ENCODE measurements around the gene TALDO1.
"Not testable (repeated sequence)": the region's sequence is repeated elsewhere in the genome, so short reads cannot be mapped to it uniquely, and the experiment has no call there.

The TALDO1 gene

GRCh38 chr11:734541-734940, 12.7 kb upstream of the TALDO1 start:
- DNase-seq (ENCODE audit: low read depth in 1 of 2, low spot score in 1 of 2) = not testable (repeated sequence)

DNA sequence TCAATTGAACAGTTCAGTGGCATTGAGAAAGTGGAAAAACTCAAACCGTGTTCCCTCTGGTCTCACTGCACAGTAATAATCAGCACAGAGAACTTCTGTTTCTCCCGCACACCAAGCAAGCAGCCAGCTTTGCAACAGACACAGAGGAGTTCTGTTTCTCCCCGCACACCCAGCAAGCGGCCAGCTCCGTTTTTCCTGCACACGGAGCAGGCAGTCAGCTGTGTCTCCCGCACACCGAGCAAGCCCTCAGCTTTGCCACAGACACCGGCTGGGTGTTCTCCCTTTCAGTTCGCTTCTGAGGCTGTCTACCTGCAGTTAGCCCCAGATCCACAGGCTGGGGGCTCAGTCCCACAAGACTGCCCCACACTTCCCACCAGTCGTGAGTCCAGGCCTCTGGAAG, 9.9 kb upstream of the TALDO1 start:
- no peak for DNase-seq (ENCODE audit: low read depth in 1 of 2, low spot score in 1 of 2)

DNA sequence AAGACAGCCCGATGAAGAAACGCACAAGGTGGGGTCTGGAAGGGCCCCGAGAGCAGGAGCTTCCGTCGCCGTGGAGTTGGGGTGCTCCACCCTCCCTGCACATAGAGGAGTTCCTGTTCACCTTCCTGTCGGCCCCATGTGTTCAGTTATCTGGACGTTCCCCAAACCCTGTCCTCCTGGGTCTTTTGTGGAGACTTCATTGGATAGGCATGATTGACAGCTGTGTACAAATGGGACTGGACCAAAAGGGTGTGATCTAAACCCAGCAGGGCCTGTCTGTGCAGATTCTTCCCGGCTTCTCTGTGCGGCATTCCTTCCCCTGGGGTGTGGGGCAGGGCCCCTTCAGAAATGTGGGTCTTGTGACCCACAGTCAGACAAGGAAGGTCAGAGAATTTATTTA, 9.4 kb upstream of the TALDO1 start:
- DNase-seq (ENCODE audit: low read depth in 1 of 2, low spot score in 1 of 2) = not testable (repeated sequence)

DNA sequence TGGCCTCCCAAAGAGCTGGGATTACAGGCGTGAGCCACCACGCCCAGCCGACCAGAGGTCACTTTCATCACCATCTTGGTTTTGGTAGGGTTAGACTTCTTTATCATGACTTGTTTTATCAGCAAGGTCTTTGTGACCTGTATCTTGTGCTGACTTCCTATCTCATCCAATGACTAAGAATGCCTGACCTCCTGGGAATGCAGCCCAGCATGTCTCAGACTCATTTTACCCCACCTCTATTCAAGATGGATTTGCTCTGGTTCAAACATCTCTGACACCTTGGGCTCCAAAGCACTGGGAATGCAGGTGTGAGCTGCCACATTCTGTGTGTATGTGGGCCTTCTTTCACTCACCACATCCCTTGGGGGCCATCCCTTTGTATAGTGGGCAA, 5.1 kb upstream of the TALDO1 start:
- DNase-seq (ENCODE audit: low read depth in 1 of 2, low spot score in 1 of 2) = no peak

GRCh38 chr11:742571-743201, 4.6 kb upstream of the TALDO1 start:
- DNase-seq (ENCODE audit: low read depth in 1 of 2, low spot score in 1 of 2) = no peak

DNA sequence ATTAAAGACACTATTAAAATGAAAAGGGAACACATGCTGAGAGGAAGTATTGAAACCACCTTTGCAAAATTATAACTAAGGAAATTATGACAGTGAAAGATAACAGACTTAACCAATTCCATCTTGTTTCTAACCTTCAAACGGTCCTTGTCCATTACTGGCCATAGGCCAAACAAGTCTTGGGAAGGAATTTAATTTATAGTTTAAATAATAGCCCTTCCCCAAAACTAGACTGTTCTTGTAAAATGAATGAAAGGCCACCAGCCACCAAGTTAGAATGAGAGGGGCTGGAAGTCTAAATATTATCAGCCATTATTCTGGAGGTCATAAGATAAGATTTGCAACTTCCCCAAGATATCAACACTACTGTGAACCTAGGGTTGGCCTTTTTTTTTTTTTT, 1.8 kb upstream of the TALDO1 start:
- DNase-seq (ENCODE audit: low read depth in 1 of 2, low spot score in 1 of 2) = no peak

DNA sequence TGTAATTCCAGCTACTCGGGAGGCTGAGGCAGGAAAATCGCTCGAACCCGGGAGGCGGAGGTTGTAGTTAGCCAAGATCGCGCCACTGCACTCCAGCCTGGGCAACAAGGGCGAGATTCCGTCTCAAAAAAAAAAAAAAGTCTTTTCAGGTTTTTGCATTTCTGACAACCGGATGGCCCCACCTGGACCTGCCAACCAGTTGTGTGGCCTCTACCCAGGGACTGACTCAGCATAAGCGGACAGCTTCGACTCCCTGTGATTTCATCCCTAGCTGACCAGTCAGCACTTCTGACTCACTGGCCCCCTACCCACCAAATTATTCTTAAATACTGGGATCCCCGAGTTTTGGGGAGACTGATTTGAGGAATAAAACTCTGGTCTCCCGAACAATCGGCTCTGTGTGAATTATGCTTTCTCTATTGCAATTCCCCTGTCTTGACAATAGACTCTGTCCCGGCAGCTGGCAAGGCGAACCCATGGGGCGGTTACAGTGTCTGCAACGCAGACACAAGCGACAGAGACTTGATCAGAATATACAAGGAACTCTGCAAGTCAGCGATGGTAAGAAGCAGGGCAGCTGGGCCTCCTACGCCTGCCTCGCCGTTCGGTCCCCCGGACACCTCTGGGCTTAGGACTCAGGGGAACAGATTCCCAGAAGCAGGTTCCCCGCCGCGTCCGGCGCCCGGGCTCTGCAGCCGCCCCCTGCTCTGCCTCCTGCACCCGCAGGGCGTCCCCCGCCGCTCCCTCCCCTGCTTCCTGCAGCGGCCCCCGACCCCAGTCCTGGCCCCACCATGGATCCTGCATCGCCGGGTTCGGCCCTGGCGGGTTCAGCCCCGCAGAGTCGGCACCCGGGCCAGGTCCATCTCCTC, 741 bp upstream of the TALDO1 start:
- no peak for DNase-seq (ENCODE audit: low read depth in 1 of 2, low spot score in 1 of 2)

DNA sequence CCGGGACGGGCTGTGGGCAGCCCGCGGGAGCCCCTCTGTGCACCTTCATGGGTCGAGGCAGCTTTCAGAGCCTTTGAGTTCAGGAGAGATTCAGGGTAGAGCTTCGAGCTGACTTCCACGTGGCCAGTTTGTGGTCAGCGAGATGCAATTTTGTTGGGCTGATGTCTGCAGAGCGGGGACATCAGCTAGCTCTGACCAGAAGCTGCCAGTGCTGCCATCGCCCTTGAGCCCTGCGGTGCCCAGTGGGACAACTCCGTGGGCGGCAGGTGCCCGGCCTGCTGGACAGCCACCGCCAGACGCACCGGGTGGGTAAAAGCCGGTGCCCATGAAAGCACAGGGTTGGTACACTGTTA, 719 bp downstream of the TALDO1 start:
- DNase-seq (ENCODE audit: low read depth in 1 of 2, low spot score in 1 of 2) = no peak

- DNase-seq (ENCODE audit: low read depth in 1 of 2, low spot score in 1 of 2) = no peak
These were observed 2.5 kb downstream of the TALDO1 start for GRCh38 chr11:749731-750130.

DNA sequence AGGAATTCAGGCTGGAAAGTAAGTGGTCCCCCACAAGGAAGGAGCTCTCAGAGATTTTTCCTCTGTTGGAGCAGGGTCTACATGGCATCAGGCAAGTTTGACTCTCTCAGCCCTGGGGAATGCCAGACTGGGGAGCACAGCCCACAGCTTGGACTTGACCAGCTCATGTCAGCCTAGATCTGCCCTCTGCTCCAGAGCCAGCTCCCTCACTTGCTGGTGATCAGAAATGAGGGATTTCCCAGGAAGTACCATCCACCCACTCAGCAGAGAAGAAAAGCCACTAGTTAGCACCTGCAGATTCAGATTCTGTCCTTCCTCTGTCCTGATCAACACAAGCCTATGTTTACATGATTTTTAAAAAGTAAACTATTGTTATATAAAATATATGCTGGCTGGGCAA, 13.0 kb downstream of the TALDO1 start:
- no peak for DNase-seq (ENCODE audit: low read depth in 1 of 2, low spot score in 1 of 2)

GRCh38 chr11:761526-762108, 14.4 kb downstream of the TALDO1 start:
- no peak for DNase-seq (ENCODE audit: low read depth in 1 of 2, low spot score in 1 of 2)

DNA sequence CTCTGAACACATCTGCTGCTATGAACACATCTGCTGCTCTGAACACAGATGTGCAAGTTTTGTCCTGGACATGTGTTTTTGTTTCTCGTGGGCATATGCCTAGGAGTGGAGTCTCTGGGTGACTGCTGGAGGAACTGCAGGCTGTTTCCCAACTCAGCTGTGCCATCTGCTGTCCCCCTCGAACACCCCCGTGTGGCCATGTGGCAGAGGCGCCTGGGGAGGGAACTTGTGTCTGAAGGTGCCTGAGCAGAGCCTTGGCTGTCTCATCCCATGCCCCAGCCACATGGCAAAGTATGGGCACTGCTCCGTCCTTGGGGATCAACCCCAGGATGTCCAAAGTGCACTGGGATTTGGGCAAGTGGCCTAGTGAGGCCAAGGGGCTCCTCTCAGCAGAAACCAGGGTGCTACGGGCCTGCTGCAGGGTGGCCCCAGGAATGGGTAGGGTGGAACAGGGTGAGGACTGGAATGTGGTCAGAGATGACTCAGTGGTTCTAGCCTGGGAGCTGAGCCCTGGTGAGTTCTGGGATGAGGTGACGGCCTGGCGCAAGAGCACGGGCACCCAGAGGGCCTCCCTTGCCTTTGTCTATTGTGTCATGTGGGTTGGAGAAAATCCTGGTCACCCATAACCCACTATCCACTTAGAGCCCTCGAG, 15.3 kb downstream of the TALDO1 start:
- no peak for DNase-seq (ENCODE audit: low read depth in 1 of 2, low spot score in 1 of 2)

DNA sequence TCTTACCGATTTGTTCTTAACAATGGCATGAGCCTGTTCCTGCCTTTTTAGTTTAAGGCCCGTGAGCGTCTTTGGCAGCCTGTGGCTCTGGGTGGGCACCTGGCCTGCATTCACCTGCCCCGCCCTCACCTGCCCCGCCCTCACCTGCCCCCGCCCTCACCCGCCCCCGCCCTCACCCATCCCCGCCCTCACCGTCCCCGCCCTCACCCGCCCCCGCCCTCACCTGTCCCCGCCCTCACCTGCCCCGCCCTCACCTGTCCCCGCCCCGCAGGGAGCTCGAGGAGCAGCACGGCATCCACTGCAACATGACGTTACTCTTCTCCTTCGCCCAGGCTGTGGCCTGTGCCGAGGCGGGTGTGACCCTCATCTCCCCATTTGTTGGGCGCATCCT, 15.8 kb downstream of the TALDO1 start:
- DNase-seq (ENCODE audit: low read depth in 1 of 2, low spot score in 1 of 2) = no peak

GRCh38 chr11:763549-764321, 16.5 kb downstream of the TALDO1 start:
- no peak for DNase-seq (ENCODE audit: low read depth in 1 of 2, low spot score in 1 of 2)

GRCh38 chr11:764322-765024, 17.2 kb downstream of the TALDO1 start:
- DNase-seq (ENCODE audit: low read depth in 1 of 2, low spot score in 1 of 2) = no peak

DNA sequence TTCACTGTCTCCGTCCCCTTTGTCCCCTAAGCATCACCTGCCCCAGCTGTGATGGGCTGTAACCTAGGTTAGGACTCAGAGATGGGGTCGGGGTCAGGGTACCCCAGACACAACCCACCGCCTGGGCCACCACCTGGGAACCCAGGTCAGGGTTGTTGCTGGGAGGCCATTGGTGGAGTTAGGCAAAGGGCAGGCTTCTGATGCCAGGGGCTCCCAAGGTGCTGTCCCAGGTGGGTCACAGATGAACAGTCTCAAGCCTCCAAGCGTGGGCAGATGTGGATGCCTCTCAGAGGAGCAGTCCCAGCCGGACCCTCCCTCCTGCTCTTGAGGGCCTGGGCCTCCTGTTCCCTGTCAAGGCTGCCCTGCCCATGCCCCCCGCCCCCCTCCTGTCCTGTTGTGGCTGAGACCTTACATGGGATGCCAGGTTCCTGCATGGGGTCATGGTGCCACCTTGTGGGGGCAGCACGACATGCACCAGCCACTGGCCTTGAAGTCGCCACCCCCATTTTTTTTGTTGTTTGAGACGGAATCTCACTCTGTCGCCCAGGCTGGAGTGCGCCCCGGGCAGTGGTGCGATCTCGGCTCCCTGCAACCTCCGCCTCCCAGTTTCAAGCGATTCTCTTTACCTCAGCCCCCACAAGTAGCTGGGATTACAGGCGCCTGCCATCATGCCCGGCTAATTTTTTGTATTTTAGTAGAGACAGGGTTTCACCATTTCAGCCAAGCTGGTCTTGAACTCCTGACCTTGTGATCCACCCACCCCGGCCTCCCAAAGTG, 17.9 kb downstream of the TALDO1 start:
- peak; percentile 37 to 49 for DNase-seq (ENCODE audit: low read depth in 1 of 2, low spot score in 1 of 2)

- no peak for DNase-seq (ENCODE audit: low read depth in 1 of 2, low spot score in 1 of 2)
These were observed 18.5 kb downstream of the TALDO1 start for GRCh38 chr11:765802-766091.

DNA sequence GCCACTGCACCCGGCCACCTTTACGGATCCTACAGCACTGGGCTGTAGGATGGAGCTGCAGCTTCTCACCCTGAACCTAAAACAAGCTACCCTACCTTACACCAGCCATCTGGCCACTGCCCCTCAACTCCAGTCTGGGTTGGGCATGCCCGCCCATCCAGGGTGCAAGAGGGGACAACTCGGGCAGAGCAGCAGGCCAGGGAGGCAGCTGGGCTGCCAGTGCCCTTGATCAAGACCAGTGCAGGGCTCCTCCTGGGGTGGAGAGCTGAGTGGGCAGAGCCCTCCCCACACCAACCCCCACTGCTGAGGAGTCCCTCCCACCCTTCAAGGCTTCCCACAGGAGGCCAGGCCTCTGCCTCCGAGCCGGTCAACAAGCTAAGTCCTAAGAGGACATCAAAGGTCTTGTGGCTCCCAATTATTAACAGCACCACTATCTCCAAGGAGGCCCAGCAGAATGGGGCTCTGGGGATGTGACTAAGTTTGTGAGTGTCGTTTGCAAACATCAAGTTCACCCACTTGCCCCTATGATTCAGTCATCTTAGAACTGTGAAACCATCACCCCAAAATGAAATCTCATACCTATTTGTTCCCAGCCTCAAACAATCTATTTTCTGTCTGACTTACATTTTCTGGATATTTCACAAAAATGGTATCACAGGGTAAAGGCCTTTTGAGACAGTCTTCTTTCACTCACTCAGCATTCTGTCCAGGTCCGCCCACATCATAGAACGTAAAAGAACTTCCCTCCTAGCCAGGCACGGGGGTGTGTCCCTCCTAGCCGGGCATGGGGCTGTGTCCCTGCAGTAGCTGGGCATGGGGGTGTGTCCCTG, 19.1 kb downstream of the TALDO1 start:
- no peak for DNase-seq (ENCODE audit: low read depth in 1 of 2, low spot score in 1 of 2)

- no peak for DNase-seq (ENCODE audit: low read depth in 1 of 2, low spot score in 1 of 2)
These were observed 19.6 kb downstream of the TALDO1 start for GRCh38 chr11:766936-767210.
